ENCODE data around the gene DVL2.

The DVL2 gene

GRCh38 chr17:7238420-7239090 lies 4.2 kb upstream of the DVL2 start:
- peak overlapping the region; percentile 99 for H3K27ac ChIP-seq
- no peaks in the 10 kb centered on the region for H3K27me3 ChIP-seq
- no peak for TF ChIP-seq CTCF (IDR thresholded peaks at IDR 0.05)
- H3K4me1 ChIP-seq (ENCODE audit: control insufficient read depth in 1 of 2, insufficient read depth in 1 of 2, low read depth in 1 of 2, low read length in 1 of 2), result peaks cover 60 to 65% of the 10 kb centered on the region in 2 experiments
- H3K36me3 ChIP-seq, result peaks cover 48% of the 10 kb centered on the region
- H3K9me3 ChIP-seq, result no peaks in the 10 kb centered on the region
- peak overlapping the region; percentile 84 to 98 for H3K4me3 ChIP-seq (ENCODE audit: low read depth in 1 of 2, low read length in 1 of 2)

GRCh38 chr17:7237761-7238419 lies 3.6 kb upstream of the DVL2 start:
- Histone ChIP-seq H3K4me3 (ENCODE audit: low read depth in 1 of 2, low read length in 1 of 2) (peak overlapping the region; percentile 84 to 98), H3K27me3 (no peaks in the 10 kb centered on the region), H3K27ac (peak overlapping the region; percentile 99), H3K36me3 (peaks cover 48% of the 10 kb centered on the region), H3K4me1 (ENCODE audit: control insufficient read depth in 1 of 2, insufficient read depth in 1 of 2, low read depth in 1 of 2, low read length in 1 of 2) (peaks cover 62 to 65% of the 10 kb centered on the region in 2 experiments), H3K9me3 (no peaks in the 10 kb centered on the region)
- TF ChIP-seq CTCF (IDR thresholded peaks at IDR 0.05), result no peak

- no peak for TF ChIP-seq CTCF (IDR thresholded peaks at IDR 0.05)
- peak overlapping the region; percentile 99 for H3K27ac ChIP-seq
- peaks cover 62 to 65% of the 10 kb centered on the region in 2 experiments for H3K4me1 ChIP-seq (ENCODE audit: control insufficient read depth in 1 of 2, insufficient read depth in 1 of 2, low read depth in 1 of 2, low read length in 1 of 2)
Observed at GRCh38 chr17:7237266-7237760, 3.0 kb upstream of the DVL2 start.

GRCh38 chr17:7236808-7237207 lies 2.5 kb upstream of the DVL2 start:
- no peaks in the 10 kb centered on the region for H3K9me3 ChIP-seq
- H3K27me3 ChIP-seq, result no peaks in the 10 kb centered on the region
- peaks cover 48% of the 10 kb centered on the region for H3K36me3 ChIP-seq
- H3K4me3 ChIP-seq (ENCODE audit: low read depth in 1 of 2, low read length in 1 of 2), result peak overlapping the region; percentile 84 to 98
- TF ChIP-seq CTCF (IDR thresholded peaks at IDR 0.05), result no peak
- H3K27ac ChIP-seq, result peak overlapping the region; percentile 99
- H3K4me1 ChIP-seq (ENCODE audit: control insufficient read depth in 1 of 2, insufficient read depth in 1 of 2, low read depth in 1 of 2, low read length in 1 of 2), result peaks cover 62 to 64% of the 10 kb centered on the region in 2 experiments

More at GRCh38 chr17:7237266-7237760, 3.0 kb upstream of the DVL2 start:
- peak overlapping the region; percentile 84 to 98 for H3K4me3 ChIP-seq (ENCODE audit: low read depth in 1 of 2, low read length in 1 of 2)
- H3K27me3 ChIP-seq, result no peaks in the 10 kb centered on the region
- peaks cover 48% of the 10 kb centered on the region for H3K36me3 ChIP-seq
- H3K9me3 ChIP-seq, result no peaks in the 10 kb centered on the region

GRCh38 chr17:7235693-7236665 lies 1.7 kb upstream of the DVL2 start:
- peaks cover 43% of the 10 kb centered on the region for H3K36me3 ChIP-seq
- peak overlapping the region; percentile 99 for H3K27ac ChIP-seq
- no peaks in the 10 kb centered on the region for H3K27me3 ChIP-seq
- H3K4me1 ChIP-seq (ENCODE audit: control insufficient read depth in 1 of 2, insufficient read depth in 1 of 2, low read depth in 1 of 2, low read length in 1 of 2), result peaks cover 56% of the 10 kb centered on the region in 2 experiments
- no peak for TF ChIP-seq CTCF (IDR thresholded peaks at IDR 0.05)
- H3K4me3 ChIP-seq (ENCODE audit: low read depth in 1 of 2, low read length in 1 of 2), result no peak overlapping the region
- H3K9me3 ChIP-seq, result no peaks in the 10 kb centered on the region

All from neutrophil (primary cell).